ENCODE data around the gene ZNF514. TPM values are rescaled to one million over a fixed set of nuclear protein-coding genes. Genes with fewer than 3 reads are reported as not detected.

ZNF514 gene
- total RNA-seq, 1 experiment from 2014 or later = 8.5 TPM

DNA sequence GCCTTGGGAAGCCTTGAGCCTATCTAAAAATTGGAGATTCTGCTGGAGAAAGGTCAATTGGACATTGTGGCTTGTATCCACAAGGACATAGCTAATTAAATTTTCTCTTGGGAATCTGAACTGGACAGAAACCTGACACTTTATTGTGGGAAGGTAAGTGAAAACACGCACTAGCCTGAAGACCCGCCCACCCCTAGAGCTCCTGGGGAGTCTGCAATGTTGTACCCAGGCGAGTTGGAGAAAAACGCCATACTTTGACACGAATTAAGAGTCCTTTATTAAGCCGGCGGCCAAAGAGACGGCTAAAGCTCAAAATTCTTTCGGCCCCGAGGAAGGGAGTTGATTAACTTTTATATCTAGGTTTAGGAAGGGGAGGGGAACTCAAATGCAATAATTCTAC is 46.4 kb upstream of the ZNF514 start (continued):
- TF ChIP-seq ZBTB33 (IDR thresholded peaks at IDR 0.05; ENCODE audit: extremely low read depth, insufficient replicate concordance, low read length) = no peak
- TF ChIP-seq SIN3A (IDR thresholded peaks at IDR 0.05; ENCODE audit: low read depth) = no peak
- no peak for TF ChIP-seq SRF (IDR thresholded peaks at IDR 0.05; ENCODE audit: low read depth)
- no peak for TF ChIP-seq POLR2AphosphoS5 (IDR thresholded peaks at IDR 0.05; ENCODE audit: low read depth, low read length)
- no peak for TF ChIP-seq ELF1 (IDR thresholded peaks at IDR 0.05; ENCODE audit: borderline replicate concordance, low read depth)
- TF ChIP-seq, protein P1, sequence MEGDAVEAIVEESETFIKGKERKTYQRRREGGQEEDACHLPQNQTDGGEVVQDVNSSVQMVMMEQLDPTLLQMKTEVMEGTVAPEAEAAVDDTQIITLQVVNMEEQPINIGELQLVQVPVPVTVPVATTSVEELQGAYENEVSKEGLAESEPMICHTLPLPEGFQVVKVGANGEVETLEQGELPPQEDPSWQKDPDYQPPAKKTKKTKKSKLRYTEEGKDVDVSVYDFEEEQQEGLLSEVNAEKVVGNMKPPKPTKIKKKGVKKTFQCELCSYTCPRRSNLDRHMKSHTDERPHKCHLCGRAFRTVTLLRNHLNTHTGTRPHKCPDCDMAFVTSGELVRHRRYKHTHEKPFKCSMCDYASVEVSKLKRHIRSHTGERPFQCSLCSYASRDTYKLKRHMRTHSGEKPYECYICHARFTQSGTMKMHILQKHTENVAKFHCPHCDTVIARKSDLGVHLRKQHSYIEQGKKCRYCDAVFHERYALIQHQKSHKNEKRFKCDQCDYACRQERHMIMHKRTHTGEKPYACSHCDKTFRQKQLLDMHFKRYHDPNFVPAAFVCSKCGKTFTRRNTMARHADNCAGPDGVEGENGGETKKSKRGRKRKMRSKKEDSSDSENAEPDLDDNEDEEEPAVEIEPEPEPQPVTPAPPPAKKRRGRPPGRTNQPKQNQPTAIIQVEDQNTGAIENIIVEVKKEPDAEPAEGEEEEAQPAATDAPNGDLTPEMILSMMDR (IDR thresholded peaks at IDR 0.05 in 2 of 3, conservative IDR thresholded peaks at IDR 0.05 in 1 of 3; ENCODE audit: borderline replicate concordance in 1 of 3, insufficient read depth in 1 of 3, low read depth in 2 of 3, low read length in 2 of 3) = no peak
- no peak for TF ChIP-seq EZH2phosphoT487 (IDR thresholded peaks at IDR 0.05; ENCODE audit: borderline replicate concordance)

GRCh38 chr2:95204396-95204795 is 44.7 kb upstream of the ZNF514 start:
- H3K4me3 ChIP-seq (replicated peaks in 1 of 2; ENCODE audit: low read depth in 1 of 2, low read length in 2 of 2) = no peak overlapping the region
- ATAC-seq = no peak
- BruUV-seq (replicated peaks) = no TSS peak
- H3K9ac ChIP-seq (ENCODE audit: low read length) = no peak overlapping the region
- no peaks in the 10 kb centered on the region for H3K27me3 ChIP-seq (ENCODE audit: insufficient read depth, low read length)
- POLR2A ChIA-PET = no interaction called here
- no peak overlapping the region for H2AFZ ChIP-seq (ENCODE audit: low read depth, low read length, poor library complexity, severe bottlenecking)
- DNase-seq (ENCODE audit: low read depth, low spot score) = no peak
- H3K27ac ChIP-seq (ENCODE audit: low read depth, low read length) = no peak overlapping the region
- TF ChIP-seq ZFX (IDR thresholded peaks at IDR 0.05) (no peak), EZH2phosphoT487 (IDR thresholded peaks at IDR 0.05; ENCODE audit: borderline replicate concordance) (no peak), CBX3 (IDR thresholded peaks at IDR 0.05; ENCODE audit: low read depth) (no peak), JUND (IDR thresholded peaks at IDR 0.05) (no peak), EZH2 (IDR thresholded peaks at IDR 0.05) (no peak), FOSL1 (IDR thresholded peaks at IDR 0.05; ENCODE audit: low read depth) (no peak), SRF (IDR thresholded peaks at IDR 0.05; ENCODE audit: low read depth) (no peak), POLR2A (IDR thresholded peaks at IDR 0.05; ENCODE audit: borderline replicate concordance, extremely low read depth, insufficient read depth, insufficient read length) (no peak), RAD21 (IDR thresholded peaks at IDR 0.05; ENCODE audit: low read depth) (no peak), CEBPB (IDR thresholded peaks at IDR 0.05; ENCODE audit: low read depth) (no peak), ELF1 (IDR thresholded peaks at IDR 0.05; ENCODE audit: borderline replicate concordance, low read depth) (no peak)
- TF ChIP-seq, protein P1 (IDR thresholded peaks at IDR 0.05 in 2 of 3, conservative IDR thresholded peaks at IDR 0.05 in 1 of 3; ENCODE audit: borderline replicate concordance in 1 of 3, insufficient read depth in 1 of 3, low read depth in 2 of 3, low read length in 2 of 3) = no peak
- TF ChIP-seq, protein P2, sequence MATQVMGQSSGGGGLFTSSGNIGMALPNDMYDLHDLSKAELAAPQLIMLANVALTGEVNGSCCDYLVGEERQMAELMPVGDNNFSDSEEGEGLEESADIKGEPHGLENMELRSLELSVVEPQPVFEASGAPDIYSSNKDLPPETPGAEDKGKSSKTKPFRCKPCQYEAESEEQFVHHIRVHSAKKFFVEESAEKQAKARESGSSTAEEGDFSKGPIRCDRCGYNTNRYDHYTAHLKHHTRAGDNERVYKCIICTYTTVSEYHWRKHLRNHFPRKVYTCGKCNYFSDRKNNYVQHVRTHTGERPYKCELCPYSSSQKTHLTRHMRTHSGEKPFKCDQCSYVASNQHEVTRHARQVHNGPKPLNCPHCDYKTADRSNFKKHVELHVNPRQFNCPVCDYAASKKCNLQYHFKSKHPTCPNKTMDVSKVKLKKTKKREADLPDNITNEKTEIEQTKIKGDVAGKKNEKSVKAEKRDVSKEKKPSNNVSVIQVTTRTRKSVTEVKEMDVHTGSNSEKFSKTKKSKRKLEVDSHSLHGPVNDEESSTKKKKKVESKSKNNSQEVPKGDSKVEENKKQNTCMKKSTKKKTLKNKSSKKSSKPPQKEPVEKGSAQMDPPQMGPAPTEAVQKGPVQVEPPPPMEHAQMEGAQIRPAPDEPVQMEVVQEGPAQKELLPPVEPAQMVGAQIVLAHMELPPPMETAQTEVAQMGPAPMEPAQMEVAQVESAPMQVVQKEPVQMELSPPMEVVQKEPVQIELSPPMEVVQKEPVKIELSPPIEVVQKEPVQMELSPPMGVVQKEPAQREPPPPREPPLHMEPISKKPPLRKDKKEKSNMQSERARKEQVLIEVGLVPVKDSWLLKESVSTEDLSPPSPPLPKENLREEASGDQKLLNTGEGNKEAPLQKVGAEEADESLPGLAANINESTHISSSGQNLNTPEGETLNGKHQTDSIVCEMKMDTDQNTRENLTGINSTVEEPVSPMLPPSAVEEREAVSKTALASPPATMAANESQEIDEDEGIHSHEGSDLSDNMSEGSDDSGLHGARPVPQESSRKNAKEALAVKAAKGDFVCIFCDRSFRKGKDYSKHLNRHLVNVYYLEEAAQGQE (IDR thresholded peaks at IDR 0.05; ENCODE audit: low read depth) = no peak
- RAD21 ChIA-PET (ENCODE audit: low non-redundant PET in 1 of 2, low total read pairs in 2 of 2, uncharacterized antibody in 2 of 2, unreplicated experiment in 2 of 2) = no interaction called here
- CTCF ChIA-PET = no interaction called here
- intact Hi-C loops (cut with micrococcal nuclease) = no loop called here
- H3K4me2 ChIP-seq (ENCODE audit: low read length) = no peak overlapping the region
- no peaks in the 10 kb centered on the region for H3K9me2 ChIP-seq (ENCODE audit: insufficient read depth)
- no peaks in the 10 kb centered on the region for H4K20me1 ChIP-seq (ENCODE audit: insufficient read depth)
- peaks cover 0 to 5% of the 10 kb centered on the region in 2 experiments; a peak in 1 of 4 replicates for H3K4me1 ChIP-seq (ENCODE audit: control insufficient read depth in 1 of 2, insufficient read depth in 2 of 2, low read length in 2 of 2)
- no peaks in the 10 kb centered on the region for H3K79me2 ChIP-seq (ENCODE audit: insufficient read depth, low read length)
- H3K36me3 ChIP-seq (ENCODE audit: control insufficient read depth in 1 of 2, insufficient read depth in 2 of 2, low read length in 2 of 2) = no peaks in the 10 kb centered on the region
- H3K9me3 ChIP-seq (ENCODE audit: control insufficient read depth in 1 of 2, insufficient read depth in 1 of 2, low read depth in 1 of 2, low read length in 2 of 2) = peaks cover 0 to 4% of the 10 kb centered on the region in 2 experiments; a peak in 2 of 4 replicates

Data from HCT116 (cell line).